Endometrium (tissue), 2 donors: ENCODE data around the gene TSPAN17.

ENCODE experiments used
- FAIRE-seq: peaks from 2 replicates; lab custom pipeline; 2012; peaks lifted over from hg19 to GRCh38; lab: Jason Lieb, UNC
- donor health status: control.
- donor health status: control.

The TSPAN17 gene

GRCh38 chr5:176660860-176661641 is 13.8 kb downstream of the TSPAN17 start:
- FAIRE-seq, result no peak

GRCh38 chr5:176661676-176662075 is 14.4 kb downstream of the TSPAN17 start:
- FAIRE-seq, result no peak

GRCh38 chr5:176662371-176663333 is 15.4 kb downstream of the TSPAN17 start:
- no peak for FAIRE-seq

- FAIRE-seq, result no peak
These were observed 16.3 kb downstream of the TSPAN17 start for GRCh38 chr5:176663566-176663965.

- no peak for FAIRE-seq
These were observed 17.2 kb downstream of the TSPAN17 start for GRCh38 chr5:176664479-176664878.

GRCh38 chr5:176664886-176665285 is 17.6 kb downstream of the TSPAN17 start:
- FAIRE-seq, result no peak

- FAIRE-seq, result no peak
These were observed 18.2 kb downstream of the TSPAN17 start for GRCh38 chr5:176665517-176665916.

GRCh38 chr5:176667637-176668036 is 20.4 kb downstream of the TSPAN17 start:
- FAIRE-seq, result no peak

- FAIRE-seq, result no peak
These were observed 23.2 kb downstream of the TSPAN17 start for GRCh38 chr5:176670449-176670848.

- no peak for FAIRE-seq
These were observed 24.1 kb downstream of the TSPAN17 start for GRCh38 chr5:176671399-176671798.

- no peak for FAIRE-seq
These were observed 24.8 kb downstream of the TSPAN17 start for GRCh38 chr5:176671890-176672747.

GRCh38 chr5:176673651-176674583 is 26.6 kb downstream of the TSPAN17 start:
- FAIRE-seq, result no peak

GRCh38 chr5:176674799-176675198 is 27.5 kb downstream of the TSPAN17 start:
- no peak for FAIRE-seq

- FAIRE-seq, result no peak
These were observed 28.5 kb downstream of the TSPAN17 start for GRCh38 chr5:176675676-176676360.

- FAIRE-seq, result no peak
These were observed 29.1 kb downstream of the TSPAN17 start for GRCh38 chr5:176676361-176676824.

- FAIRE-seq, result no peak
These were observed 30.1 kb downstream of the TSPAN17 start for GRCh38 chr5:176677209-176677939.

- FAIRE-seq, result no peak
These were observed 31.3 kb downstream of the TSPAN17 start for GRCh38 chr5:176678584-176678983.

- no peak for FAIRE-seq
These were observed 32.3 kb downstream of the TSPAN17 start for GRCh38 chr5:176679365-176680225.

- no peak for FAIRE-seq
These were observed 32.9 kb downstream of the TSPAN17 start for GRCh38 chr5:176680226-176680563.
